GM21515 (cell line): Measurements from ENCODE around the gene MTCH1.

Experiments used
- ATAC-seq: cut with Tn5 transposase; IDR thresholded peaks from one replicate; pipeline ENCODE4 v1.9.1; 2021; ENCODE audit not compliant: unreplicated experiment

Gene MTCH1

DNA sequence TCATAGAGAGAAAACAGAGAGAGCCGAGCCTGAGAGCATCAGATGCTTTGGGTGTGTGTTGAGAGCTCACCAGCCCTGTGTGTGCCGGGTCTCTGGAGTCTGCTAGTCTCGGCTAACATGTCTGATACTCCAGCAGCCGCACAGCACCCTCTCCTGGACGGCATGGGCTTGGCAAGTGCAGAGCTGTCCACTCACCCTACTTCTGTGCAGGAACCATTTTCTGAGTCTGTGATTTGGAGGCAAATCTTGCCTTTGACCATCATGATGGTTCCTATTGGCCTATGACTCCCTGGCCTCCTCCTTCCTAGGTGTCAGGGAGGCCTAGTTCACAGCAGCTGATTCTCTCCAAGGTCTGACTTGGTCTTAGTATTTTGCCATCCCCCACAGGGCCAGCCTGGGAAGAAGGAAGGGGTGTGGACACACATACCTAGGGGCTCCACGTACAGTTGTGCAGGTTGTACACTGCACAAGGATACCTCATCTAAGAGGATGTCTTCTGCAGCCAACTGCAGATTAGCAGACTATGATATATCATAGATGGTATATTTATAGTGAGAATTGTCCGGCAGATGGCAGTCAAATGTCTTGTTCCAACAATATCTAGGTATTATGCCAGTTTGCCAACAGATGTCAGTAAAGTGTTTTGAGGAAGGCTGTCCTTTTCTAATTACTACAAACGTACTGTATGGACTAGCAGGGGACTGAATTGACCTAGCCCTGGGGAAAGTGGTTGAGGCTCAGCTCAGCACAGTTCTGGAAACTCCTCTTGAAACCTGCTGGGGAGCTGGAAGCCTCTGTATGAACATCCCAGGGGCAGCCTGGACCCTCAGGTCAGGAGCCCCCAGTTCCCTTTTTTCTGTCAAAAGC lies 32.4 kb upstream of the MTCH1 start:
- ATAC-seq = peak; percentile 83

DNA sequence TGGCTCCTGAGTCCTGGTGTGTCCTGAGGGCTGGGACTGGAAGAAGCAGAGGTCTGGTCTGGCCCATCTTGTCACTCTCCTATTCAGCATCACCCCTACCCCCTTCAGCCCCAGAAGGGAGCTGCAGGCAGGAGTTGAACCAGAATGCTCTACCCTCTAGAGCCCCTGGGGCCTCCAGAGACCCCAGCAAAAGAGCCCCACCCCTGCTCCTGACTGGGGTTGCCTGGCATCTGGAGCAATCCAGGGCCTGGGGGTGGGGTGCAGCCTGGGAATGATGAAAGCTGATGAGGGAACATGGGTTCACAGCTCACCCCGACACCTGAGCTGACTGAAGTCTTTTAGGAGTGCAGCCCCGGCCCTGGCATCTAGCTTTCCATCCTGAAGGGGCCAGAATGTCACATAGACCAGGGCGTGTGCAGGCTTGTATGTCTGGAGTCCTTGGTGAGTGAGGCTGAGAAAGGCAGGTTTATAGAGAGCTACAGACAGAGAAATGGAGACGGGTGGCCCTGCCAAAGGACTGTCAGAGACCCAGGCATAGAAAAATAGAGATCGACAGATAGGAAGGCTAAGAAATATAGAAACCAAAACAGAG lies 31.7 kb upstream of the MTCH1 start:
- ATAC-seq = no peak

DNA sequence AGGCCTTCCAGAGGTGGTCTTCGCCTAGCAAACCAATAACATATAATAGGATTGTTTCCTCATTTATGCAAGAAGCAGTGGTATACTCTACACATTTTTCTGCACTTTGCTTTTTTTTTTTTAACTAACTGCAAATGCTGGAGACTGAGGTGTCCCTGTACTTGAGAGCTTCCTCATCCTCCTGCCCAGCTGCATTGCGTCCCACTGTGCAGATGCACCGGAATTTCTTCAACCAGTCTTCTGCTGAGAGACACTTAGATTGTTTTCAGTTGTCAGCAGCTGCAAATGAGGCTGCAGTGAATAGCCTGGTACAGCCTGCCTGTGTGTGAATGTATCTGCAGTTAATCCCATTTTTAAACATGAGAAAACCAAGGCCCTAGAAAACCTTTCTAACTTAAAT lies 31.0 kb upstream of the MTCH1 start:
- ATAC-seq = no peak

GRCh38 chr6:37015532-37015931 lies 29.5 kb upstream of the MTCH1 start:
- ATAC-seq = no peak

GRCh38 chr6:37014667-37015066 lies 28.7 kb upstream of the MTCH1 start:
- ATAC-seq = no peak

GRCh38 chr6:37013516-37014491 lies 27.8 kb upstream of the MTCH1 start:
- no peak for ATAC-seq

- ATAC-seq = no peak
These were observed 25.8 kb upstream of the MTCH1 start for GRCh38 chr6:37011656-37012378.

GRCh38 chr6:37010402-37010892 lies 24.5 kb upstream of the MTCH1 start:
- ATAC-seq = no peak

DNA sequence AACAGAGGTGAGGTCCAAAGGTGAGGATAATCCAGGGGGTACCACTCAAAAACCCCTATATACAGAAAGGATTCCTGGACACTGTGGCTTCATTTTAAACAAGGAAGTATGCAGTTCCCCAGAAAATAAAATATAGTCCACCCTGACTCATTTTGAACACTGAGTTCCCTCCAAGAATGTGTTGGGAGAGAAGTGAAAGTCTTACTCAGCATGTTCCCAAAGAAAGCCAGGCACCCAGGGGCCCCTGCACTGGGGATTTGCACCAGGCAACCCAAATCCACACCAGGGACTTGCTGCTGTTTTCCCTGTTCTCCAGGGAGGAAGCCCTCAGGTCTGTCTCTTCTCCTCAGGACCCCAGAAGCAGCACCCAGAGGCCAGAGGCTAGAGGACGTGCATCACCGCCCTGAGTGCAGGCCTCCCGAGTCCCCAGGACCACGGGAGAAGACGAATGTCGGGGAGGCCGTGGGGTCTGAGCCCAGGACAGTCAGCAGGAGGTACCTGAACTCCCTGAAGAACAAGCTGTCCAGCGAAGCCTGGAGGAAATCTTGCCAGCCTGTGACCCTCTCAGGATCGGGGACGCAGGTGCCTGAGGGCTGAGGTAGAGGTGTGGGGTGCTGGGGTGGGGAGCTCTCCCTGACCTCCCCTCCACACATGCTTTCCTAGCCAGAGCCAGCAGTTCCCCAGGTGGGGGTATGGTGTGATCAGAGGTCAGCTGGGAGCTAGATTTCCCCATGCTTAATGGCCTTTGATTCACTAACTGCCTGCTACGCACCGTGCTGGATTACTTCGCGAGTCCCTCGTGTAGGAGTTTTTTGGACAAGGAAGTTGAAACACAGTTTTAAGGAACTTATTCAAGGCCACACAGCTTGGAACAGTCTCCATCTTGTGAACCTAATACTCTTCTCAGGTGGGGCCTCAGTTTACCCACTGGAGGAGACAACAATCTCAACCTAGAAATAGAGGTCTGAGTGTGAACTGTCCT lies 22.8 kb upstream of the MTCH1 start:
- ATAC-seq = no peak

- no peak for ATAC-seq
These were observed 21.5 kb upstream of the MTCH1 start for GRCh38 chr6:37007340-37008043.

GRCh38 chr6:37006793-37007339 lies 20.9 kb upstream of the MTCH1 start:
- ATAC-seq = no peak

- peak; percentile 5 for ATAC-seq
These were observed 20.0 kb upstream of the MTCH1 start for GRCh38 chr6:37005827-37006567.

DNA sequence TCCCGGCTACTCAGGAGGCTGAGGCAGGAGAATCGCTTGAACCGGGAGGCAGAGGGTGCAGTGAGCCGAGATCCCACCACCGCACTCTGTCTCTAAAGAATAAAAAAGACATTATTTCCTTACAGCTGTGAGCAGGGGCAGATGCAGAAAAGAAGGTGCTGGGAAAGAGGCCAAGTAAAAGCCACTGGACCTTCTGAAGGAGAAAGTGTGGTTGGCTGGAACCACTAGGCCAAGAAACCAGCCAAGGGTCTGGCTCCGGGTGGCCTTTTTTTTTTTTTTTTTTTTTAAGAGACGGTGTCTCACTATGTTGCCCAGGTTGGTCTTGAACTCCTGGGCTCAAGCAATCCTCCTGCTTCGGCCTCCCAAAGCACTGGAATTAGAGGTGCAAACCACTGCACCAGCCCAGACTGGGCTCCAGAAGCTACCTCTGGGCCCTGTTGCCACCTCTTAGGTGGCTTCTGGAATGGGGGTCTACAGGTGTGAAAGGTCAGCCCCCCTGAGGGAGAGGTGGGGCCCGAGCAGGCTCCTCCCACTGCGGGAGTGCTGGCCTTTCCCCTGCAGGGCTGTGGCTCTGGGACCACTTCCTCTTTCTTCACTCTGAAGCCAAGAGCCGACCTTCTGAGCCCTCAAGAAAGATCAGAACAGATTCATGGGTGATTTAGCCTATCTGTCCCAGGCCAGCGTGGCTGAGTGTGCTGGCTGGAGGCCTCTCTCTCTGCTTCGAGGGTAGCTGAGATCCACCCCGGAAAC lies 19.2 kb upstream of the MTCH1 start, which contains the start of gene FGD2:
TSS of gene FGD2 (plus strand) at position 595 of the 750 bp plus-strand sequence. CDS start 163 bp downstream, outside the sequence.
- peak; percentile 61 for ATAC-seq

GRCh38 chr6:37004044-37004980 lies 18.3 kb upstream of the MTCH1 start:
- ATAC-seq = no peak

GRCh38 chr6:36999751-37000125 lies 13.7 kb upstream of the MTCH1 start:
- ATAC-seq = no peak
